AG04450 (cell line): ENCODE data around the gene TANGO2. TPM values are rescaled to one million over a fixed set of nuclear protein-coding genes. Genes with fewer than 3 reads are reported as not detected.

Source experiments
- CTCF ChIA-PET: fragments of 300-600, 350-600 bp; formaldehyde crosslinking; extraction: SDS; loops from one replicate; lab custom pipeline; 2022; ENCODE audit warnings: antibody characterized with exemption, inconsistent platforms; lab: Charles Lee
- POLR2A ChIA-PET: fragments of 350-600 bp; formaldehyde crosslinking; extraction: SDS; loops from one replicate; lab custom pipeline; 2021; ENCODE audit warnings: antibody characterized with exemption, inconsistent platforms; lab: Yijun Ruan, JAX
- DNase-seq: peaks from one replicate; pipeline ENCODE4 v3.0.0-alpha.2; 2011; ENCODE audit warnings: low read depth, low spot score
- H3K27ac ChIP-seq: one replicate; pipeline ENCODE4 v1.5.1; 2012; ENCODE audit warnings: low read depth, low read length, control low read depth
- H3K27me3 ChIP-seq: one replicate; pipeline ENCODE4 v1.6.0; 2012; ENCODE audit warnings: low read length; ENCODE audit not compliant: control insufficient read depth, insufficient read depth
- H3K4me3 ChIP-seq: 2 replicates; pipeline ENCODE4 v1.5.1; 2011; ENCODE audit warnings: mild to moderate bottlenecking, low read depth, low read length, control low read depth
- H3K9me3 ChIP-seq: 2 replicates; pipeline ENCODE4 v1.5.1; 2012; ENCODE audit warnings: low read length; ENCODE audit not compliant: control insufficient read depth, insufficient read depth
- polyA plus RNA-seq: library from polyadenylated mRNA; depleted of rRNA; stranded (reverse); fragments of >200 nt; gene quantifications from 2 replicates; pipeline ENCODE4 v1.2.3, GENCODE V29; 2011
- TF ChIP-seq, protein P1 (sequence below): IDR thresholded peaks from 2 replicates; pipeline ENCODE4 v1.5.1; 2011; ENCODE audit warnings: low read depth, low read length, control low read depth, inconsistent platforms

Gene TANGO2
- polyA plus RNA-seq, 1 experiment = 21.3 TPM

DNA sequence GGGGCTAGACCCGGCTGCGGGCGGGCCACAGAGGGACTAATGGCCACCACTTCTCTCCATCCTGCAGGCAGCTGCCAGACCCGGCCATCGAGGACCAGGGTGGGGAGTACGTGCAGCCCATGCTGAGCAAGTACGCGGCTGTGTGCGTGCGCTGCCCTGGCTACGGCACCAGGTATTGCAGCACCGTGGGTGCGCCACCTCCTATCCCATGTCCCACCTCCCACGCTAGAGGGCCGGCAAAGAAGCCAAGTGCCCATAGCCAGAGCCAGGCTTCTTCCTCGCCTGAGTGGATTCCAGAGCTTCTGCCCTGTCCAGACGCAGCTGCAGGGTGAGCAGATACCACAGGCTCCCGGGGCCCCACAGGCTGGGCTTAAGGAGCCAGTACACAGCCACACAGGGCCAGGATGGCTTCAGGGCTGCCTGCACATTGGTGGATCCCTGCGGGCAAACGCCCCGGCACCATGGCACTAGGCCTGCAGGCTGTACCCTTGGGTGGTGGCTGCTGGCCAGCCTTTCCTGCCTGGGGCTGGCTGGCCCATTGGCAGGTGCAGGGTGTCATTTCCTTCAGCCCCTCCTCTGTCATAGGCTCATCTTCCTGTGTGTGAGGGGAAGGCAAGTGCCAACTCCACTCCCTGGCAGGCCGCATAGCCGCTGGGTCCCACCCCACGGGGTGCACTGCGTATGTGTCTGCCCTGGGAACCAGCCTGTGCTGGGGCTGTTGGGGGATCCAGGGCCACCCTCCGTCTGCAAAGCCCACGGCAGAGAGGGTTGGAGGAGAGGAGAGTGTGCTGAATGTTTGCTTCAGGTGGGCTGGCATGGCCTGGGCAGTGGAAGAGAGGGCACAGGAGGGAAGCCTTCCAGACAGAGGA, 42.6 kb downstream of the TANGO2 start:
- Histone ChIP-seq H3K9me3 (no peaks in the 10 kb centered on the region; the same call in 1 of the 2 replicates), H3K27me3 (no peaks in the 10 kb centered on the region), H3K27ac (no peak overlapping the region), H3K4me3 (no peak overlapping the region)
- ChIA-PET POLR2A (no interaction called here), CTCF (no interaction called here)
- TF ChIP-seq, protein P1, sequence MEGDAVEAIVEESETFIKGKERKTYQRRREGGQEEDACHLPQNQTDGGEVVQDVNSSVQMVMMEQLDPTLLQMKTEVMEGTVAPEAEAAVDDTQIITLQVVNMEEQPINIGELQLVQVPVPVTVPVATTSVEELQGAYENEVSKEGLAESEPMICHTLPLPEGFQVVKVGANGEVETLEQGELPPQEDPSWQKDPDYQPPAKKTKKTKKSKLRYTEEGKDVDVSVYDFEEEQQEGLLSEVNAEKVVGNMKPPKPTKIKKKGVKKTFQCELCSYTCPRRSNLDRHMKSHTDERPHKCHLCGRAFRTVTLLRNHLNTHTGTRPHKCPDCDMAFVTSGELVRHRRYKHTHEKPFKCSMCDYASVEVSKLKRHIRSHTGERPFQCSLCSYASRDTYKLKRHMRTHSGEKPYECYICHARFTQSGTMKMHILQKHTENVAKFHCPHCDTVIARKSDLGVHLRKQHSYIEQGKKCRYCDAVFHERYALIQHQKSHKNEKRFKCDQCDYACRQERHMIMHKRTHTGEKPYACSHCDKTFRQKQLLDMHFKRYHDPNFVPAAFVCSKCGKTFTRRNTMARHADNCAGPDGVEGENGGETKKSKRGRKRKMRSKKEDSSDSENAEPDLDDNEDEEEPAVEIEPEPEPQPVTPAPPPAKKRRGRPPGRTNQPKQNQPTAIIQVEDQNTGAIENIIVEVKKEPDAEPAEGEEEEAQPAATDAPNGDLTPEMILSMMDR = no peak
- DNase-seq = no peak

DNA sequence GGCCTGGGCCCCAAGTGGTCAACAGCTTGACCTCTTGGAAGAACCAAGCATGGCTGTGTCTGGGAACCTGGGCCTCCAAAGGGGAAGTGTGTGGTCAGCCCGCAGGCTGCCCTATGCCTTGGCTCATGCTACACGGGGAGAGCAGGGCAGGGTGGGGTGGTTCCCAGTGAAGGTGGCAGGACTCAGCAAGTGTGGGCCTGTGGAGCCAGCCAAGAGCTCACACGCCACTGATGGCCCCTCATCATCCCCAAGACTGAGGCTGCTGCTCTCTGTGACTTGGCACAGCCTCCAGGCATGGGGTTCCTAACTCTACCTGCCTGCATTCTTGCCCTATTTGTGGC, 43.2 kb downstream of the TANGO2 start:
- no peak for DNase-seq
- CTCF ChIA-PET = no interaction called here
- TF ChIP-seq, protein P1 = no peak
- POLR2A ChIA-PET = no interaction called here
- Histone ChIP-seq H3K27ac (no peak overlapping the region), H3K4me3 (no peak overlapping the region), H3K9me3 (no peaks in the 10 kb centered on the region; the same call in 1 of the 2 replicates), H3K27me3 (no peaks in the 10 kb centered on the region)

DNA sequence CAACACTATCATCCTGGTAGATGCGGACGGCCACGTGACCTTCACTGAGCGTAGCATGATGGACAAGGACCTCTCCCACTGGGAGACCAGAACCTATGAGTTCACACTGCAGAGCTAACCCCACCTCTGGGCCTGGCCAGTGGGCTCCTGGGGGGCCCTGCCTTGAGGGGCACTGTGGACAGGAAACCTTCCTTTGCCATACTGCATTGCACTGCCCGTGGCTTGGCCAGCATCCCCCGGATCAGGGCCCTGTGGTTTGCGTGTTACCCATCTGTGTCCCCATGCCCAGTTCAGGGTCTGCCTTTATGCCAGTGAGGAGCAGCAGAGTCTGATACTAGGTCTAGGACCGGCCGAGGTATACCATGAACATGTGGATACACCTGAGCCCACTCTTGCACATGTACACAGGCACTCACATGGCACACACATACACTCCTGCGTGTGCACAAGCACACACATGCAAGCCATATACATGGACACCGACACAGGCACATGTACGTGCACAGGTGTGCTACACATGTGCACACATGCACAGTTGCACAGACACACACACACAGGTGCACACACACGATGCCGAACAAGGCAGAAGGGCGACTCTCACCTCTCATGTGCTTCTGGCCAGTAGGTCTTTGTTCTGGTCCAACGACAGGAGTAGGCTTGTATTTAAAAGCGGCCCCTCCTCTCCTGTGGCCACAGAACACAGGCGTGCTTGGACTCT, 43.8 kb downstream of the TANGO2 start:
- no peak overlapping the region for H3K27ac ChIP-seq
- ChIA-PET CTCF (no interaction called here), POLR2A (no interaction called here)
- no peaks in the 10 kb centered on the region; the same call in 1 of the 2 replicates for H3K9me3 ChIP-seq
- DNase-seq = no peak
- H3K4me3 ChIP-seq = no peak overlapping the region
- no peaks in the 10 kb centered on the region for H3K27me3 ChIP-seq
- TF ChIP-seq, protein P1 = no peak

- no peak for DNase-seq
- TF ChIP-seq, protein P1 = no peak
- H3K9me3 ChIP-seq = no peaks in the 10 kb centered on the region; the same call in 1 of the 2 replicates
- ChIA-PET POLR2A (no interaction called here), CTCF (no interaction called here)
- H3K27me3 ChIP-seq = no peaks in the 10 kb centered on the region
- no peak overlapping the region for H3K27ac ChIP-seq
- no peak overlapping the region for H3K4me3 ChIP-seq
These were observed 45.1 kb downstream of the TANGO2 start for GRCh38 chr22:20065896-20066616.
